HFFc6 (cell line): ENCODE data around the gene ZNRD2. TPM values are rescaled to one million over a fixed set of nuclear protein-coding genes. Genes with fewer than 3 reads are reported as not detected.

ENCODE experiments used
- DNase-seq: peaks from one replicate; pipeline ENCODE4 v3.0.0-alpha.2; 2018
- H3K27ac Mint-ChIP-seq: 2 replicates; pipeline ENCODE4 v1.8.0; 2020; ENCODE audit warnings: mild to moderate bottlenecking, mixed read lengths
- H3K27me3 Mint-ChIP-seq: 2 replicates; pipeline ENCODE4 v1.8.0; 2021; ENCODE audit warnings: mild to moderate bottlenecking, moderate library complexity, mixed read lengths; ENCODE audit not compliant: insufficient read depth
- H3K36me3 Mint-ChIP-seq: 2 replicates; pipeline ENCODE4 v1.8.0; 2021; ENCODE audit warnings: low read depth, mixed read lengths
- H3K4me1 Mint-ChIP-seq: 2 replicates; pipeline ENCODE4 v1.8.0; 2020; ENCODE audit warnings: low read depth, mixed read lengths
- H3K4me3 Mint-ChIP-seq: 2 replicates; pipeline ENCODE4 v1.8.0; 2020; ENCODE audit warnings: mild to moderate bottlenecking, moderate library complexity, mixed read lengths
- H3K9me3 Mint-ChIP-seq: 2 replicates; pipeline ENCODE4 v1.8.0; 2020; ENCODE audit warnings: mild to moderate bottlenecking, mixed read lengths
- CTCF ChIP-seq: fragments of 200-600 bp; sonication (generic); IDR thresholded peaks from 2 replicates; pipeline ENCODE4 v1.5.0; 2021; ENCODE audit warnings: antibody characterized with exemption, mild to moderate bottlenecking
- total RNA-seq, 6 experiments: library from RNA; stranded (reverse); fragmentation: NEBNext Ultra II Directional; extraction: Animal tissue kit (Norgen Biotek cat#: 25700); gene quantifications; 2 replicates in 1 of 6; 3 replicates in 5 of 6; pipeline ENCODE4 v1.2.3, GENCODE V29; 2021

The ZNRD2 gene
- total RNA-seq, 6 experiments from 2014 or later, result 57.7 to 72.0 (median 64.3) TPM

- no peak for TF ChIP-seq CTCF
- H3K4me1 Mint-ChIP-seq, result peaks cover 64% of the 10 kb centered on the region
- peak overlapping the region; percentile 90 for H3K27ac Mint-ChIP-seq
- no peak overlapping the region; the same call in none of the 2 replicates for H3K4me3 Mint-ChIP-seq
- peaks cover 5% of the 10 kb centered on the region; the same call in 1 of the 2 replicates for H3K36me3 Mint-ChIP-seq
- H3K9me3 Mint-ChIP-seq, result no peaks in the 10 kb centered on the region
- no peak for DNase-seq
- no peaks in the 10 kb centered on the region; the same call in 1 of the 2 replicates for H3K27me3 Mint-ChIP-seq
Observed at GRCh38 chr11:65559535-65559934, 10.7 kb upstream of the ZNRD2 start.

GRCh38 chr11:65559951-65560537, 10.2 kb upstream of the ZNRD2 start:
- TF ChIP-seq CTCF, result no peak
- peak overlapping the region; percentile 57 for H3K4me3 Mint-ChIP-seq
- peaks cover 59% of the 10 kb centered on the region for H3K4me1 Mint-ChIP-seq
- H3K27me3 Mint-ChIP-seq, result no peaks in the 10 kb centered on the region; the same call in 1 of the 2 replicates
- H3K9me3 Mint-ChIP-seq, result no peaks in the 10 kb centered on the region
- peak overlapping the region; percentile 90 for H3K27ac Mint-ChIP-seq
- peaks cover 5% of the 10 kb centered on the region; the same call in 1 of the 2 replicates for H3K36me3 Mint-ChIP-seq
- peak; percentile 65 for DNase-seq

- no peak for DNase-seq
- Mint-ChIP-seq H3K9me3 (no peaks in the 10 kb centered on the region), H3K4me3 (peak overlapping the region; percentile 57), H3K27me3 (peaks cover 2% of the 10 kb centered on the region; the same call in 1 of the 2 replicates), H3K36me3 (peaks cover 4% of the 10 kb centered on the region; the same call in 1 of the 2 replicates), H3K27ac (peak overlapping the region; percentile 90), H3K4me1 (peaks cover 55% of the 10 kb centered on the region)
- TF ChIP-seq CTCF, result no peak
Observed at GRCh38 chr11:65560555-65561418, 9.5 kb upstream of the ZNRD2 start.

- peaks cover 3% of the 10 kb centered on the region; the same call in 1 of the 2 replicates for H3K27me3 Mint-ChIP-seq
- H3K4me3 Mint-ChIP-seq, result no peak overlapping the region
- no peak for TF ChIP-seq CTCF
- H3K36me3 Mint-ChIP-seq, result no peaks in the 10 kb centered on the region
- peaks cover 52% of the 10 kb centered on the region for H3K4me1 Mint-ChIP-seq
- DNase-seq, result no peak
- no peak overlapping the region for H3K27ac Mint-ChIP-seq
- no peaks in the 10 kb centered on the region for H3K9me3 Mint-ChIP-seq
Observed at GRCh38 chr11:65562020-65562419, 8.3 kb upstream of the ZNRD2 start.

- H3K9me3 Mint-ChIP-seq, result no peaks in the 10 kb centered on the region
- peaks cover 3% of the 10 kb centered on the region; the same call in 1 of the 2 replicates for H3K27me3 Mint-ChIP-seq
- no peak overlapping the region for H3K4me3 Mint-ChIP-seq
- no peak overlapping the region for H3K27ac Mint-ChIP-seq
- no peak for DNase-seq
- no peaks in the 10 kb centered on the region for H3K36me3 Mint-ChIP-seq
- H3K4me1 Mint-ChIP-seq, result peaks cover 46% of the 10 kb centered on the region
- TF ChIP-seq CTCF, result no peak
Observed at GRCh38 chr11:65562788-65563187, 7.5 kb upstream of the ZNRD2 start.
